Liver (tissue), 9 donors: ENCODE measurements around the gene RAB39B. TPM values are rescaled to one million over a fixed set of nuclear protein-coding genes. Genes with fewer than 3 reads are reported as not detected.
A peak's percentile ranks its signal among the peaks of the same experiment; 100 is the strongest.

Experiments used
- DNase-seq: peaks from one replicate; pipeline ENCODE4 v3.0.0-alpha.2; 2017; ENCODE audit warnings: low spot score
- H3K27ac ChIP-seq, 2 donors: one replicate each; pipeline ENCODE4 v1.7.0; 2013; ENCODE audit warnings: inconsistent platforms in 2 of 2, low read length in 2 of 2, control low read depth in 1 of 2, low read depth in 1 of 2, mild to moderate bottlenecking in 1 of 2
- H3K27me3 ChIP-seq, 4 donors: one replicate each; pipeline versions ENCODE4 v1.6.1 to v1.7.0; 2013; ENCODE audit warnings: low read length in 3 of 4, inconsistent platforms in 1 of 4, mild to moderate bottlenecking in 1 of 4, moderate library complexity in 1 of 4; ENCODE audit not compliant: control insufficient read depth in 4 of 4, insufficient read depth in 4 of 4
- H3K36me3 ChIP-seq, 4 donors: one replicate each; pipeline versions ENCODE4 v1.6.1 to v1.7.0; 2013; ENCODE audit warnings: low read length in 3 of 4, mild to moderate bottlenecking in 3 of 4, low read depth in 1 of 4, moderate library complexity in 1 of 4; ENCODE audit not compliant: control insufficient read depth in 4 of 4, insufficient read depth in 3 of 4
- H3K4me1 ChIP-seq, 4 donors: one replicate each; pipeline versions ENCODE4 v1.6.1 to v1.7.0; 2013; ENCODE audit warnings: low read length in 3 of 4, mild to moderate bottlenecking in 3 of 4, moderate library complexity in 1 of 4; ENCODE audit not compliant: control insufficient read depth in 4 of 4, insufficient read depth in 4 of 4
- H3K4me3 ChIP-seq, 3 donors: one replicate each; pipeline versions ENCODE4 v1.6.1 to v1.7.0; 2013; ENCODE audit warnings: low read length in 3 of 3, control low read depth in 1 of 3, low read depth in 1 of 3, mild to moderate bottlenecking in 1 of 3
- H3K9ac ChIP-seq, 2 donors: one replicate each; pipeline ENCODE4 v1.7.0; 2013; ENCODE audit warnings: low read length in 2 of 2, mild to moderate bottlenecking in 2 of 2, moderate library complexity in 2 of 2, control low read depth in 1 of 2, low read depth in 1 of 2
- H3K9me3 ChIP-seq, 4 donors: one replicate each; pipeline versions ENCODE4 v1.6.1 to v1.7.0; 2013; ENCODE audit warnings: low read length in 3 of 4; ENCODE audit not compliant: control insufficient read depth in 4 of 4
- ATF3 ChIP-seq: IDR thresholded peaks from 2 replicates; pipeline ENCODE4 v1.6.1; 2016; ENCODE audit warnings: antibody characterized with exemption
- EGR1 ChIP-seq, 2 donors: IDR thresholded peaks; 2 replicates each; pipeline ENCODE4 v1.6.1; 2016 to 2018; ENCODE audit warnings: antibody characterized with exemption in 2 of 2, low read depth in 2 of 2
- FOXA1 ChIP-seq: IDR thresholded peaks from 2 replicates; pipeline ENCODE4 v1.6.1; 2016; ENCODE audit warnings: antibody characterized with exemption
- HNF4A ChIP-seq, 2 donors: conservative IDR thresholded peaks; 2 replicates each; pipeline ENCODE4 v1.6.1; 2016; ENCODE audit warnings: antibody characterized with exemption in 2 of 2, mild to moderate bottlenecking in 2 of 2
- HNF4G ChIP-seq: IDR thresholded peaks from 2 replicates; pipeline ENCODE4 v1.6.1; 2016; ENCODE audit warnings: antibody characterized with exemption
- MAX ChIP-seq: IDR thresholded peaks from 2 replicates; pipeline ENCODE4 v1.6.1; 2016; ENCODE audit warnings: antibody characterized with exemption
- NR2F2 ChIP-seq: IDR thresholded peaks from 2 replicates; pipeline ENCODE4 v1.6.1; 2016; ENCODE audit warnings: antibody characterized with exemption
- RAD21 ChIP-seq, 2 donors: IDR thresholded peaks; 2 replicates each; pipeline ENCODE4 v1.6.1; 2016; ENCODE audit warnings: antibody characterized with exemption in 2 of 2, mild to moderate bottlenecking in 2 of 2
- REST ChIP-seq: IDR thresholded peaks from 2 replicates; pipeline ENCODE4 v1.6.1; 2016; ENCODE audit warnings: antibody characterized with exemption, mild to moderate bottlenecking
- RXRA ChIP-seq, 2 donors: IDR thresholded peaks; 2 replicates each; pipeline ENCODE4 v1.6.1; 2017 to 2018; ENCODE audit warnings: antibody characterized with exemption in 2 of 2, mild to moderate bottlenecking in 1 of 2
- SP1 ChIP-seq: IDR thresholded peaks from 2 replicates; pipeline ENCODE4 v1.6.1; 2018; ENCODE audit warnings: antibody characterized with exemption, mild to moderate bottlenecking
- TAF1 ChIP-seq: conservative IDR thresholded peaks from 2 replicates; pipeline ENCODE4 v1.6.1; 2016; ENCODE audit warnings: antibody characterized with exemption, mild to moderate bottlenecking
- WGBS: extraction: QIAGEN DNeasy Blood & Tissue Kit; methylation state at CpG from one replicate; pipeline ENCODE4 v1.1.7; 2013; 5-methylcytosine and 5-hydroxymethylcytosine counted together
- polyA plus RNA-seq, 2 donors: library from polyadenylated mRNA; stranded (reverse) in 1 of 2; unstranded in 1 of 2; fragments of 200-250 nt in 1 of 2; fragments of >200 nt in 1 of 2; fragmentation: Nextera tagmentation in 1 of 2; extraction: Ambion mirVana in 1 of 2; gene quantifications; one replicate each; pipeline versions ENCODE4 v1.2.1 to v1.2.3, GENCODE V29; 2013 to 2015
- total RNA-seq, 2 donors: library from RNA; depleted of rRNA; stranded (reverse); fragments of >200 nt; gene quantifications; one replicate each; pipeline ENCODE4 v1.2.3, GENCODE V29; 2014
- TF ChIP-seq, protein P1 (sequence below): fragments of 150-350 bp; IDR thresholded peaks from 2 replicates; pipeline ENCODE4 v1.5.1; 2017; ENCODE audit warnings: improper control_type of control experiment, low read depth, low read length; ENCODE audit not compliant: missing input control
- donor health status: healthy.
- donor health status: healthy.
- donor health status: healthy.
- donor health status: healthy.
- donor health status: healthy.

Gene RAB39B
- total and polyA plus RNA-seq, 4 donors: 0.07 to 0.75 (median 0.17) TPM; not detected in 1

GRCh38 chrX:155221351-155221750 is 42.9 kb downstream of the RAB39B start:
- DNase-seq: no peak
- H3K27ac ChIP-seq: no peak overlapping the region
- no peak overlapping the region for H3K4me3 ChIP-seq
- WGBS: 97% methylated on average over 4 of the region's 4 CpGs
- peaks cover 0 to 4% (median 2%) of the 10 kb centered on the region in 4 donors for H3K4me1 ChIP-seq
- no peak overlapping the region for H3K9ac ChIP-seq
- no peaks in the 10 kb centered on the region for H3K27me3 ChIP-seq
- no peaks in the 10 kb centered on the region for H3K9me3 ChIP-seq
- TF ChIP-seq TAF1 (no peak), NR2F2 (no peak), HNF4G (no peak), ATF3 (no peak), HNF4A (conservative IDR thresholded peaks at IDR 0.05) (no peak), MAX (no peak)
- TF ChIP-seq, protein P1, sequence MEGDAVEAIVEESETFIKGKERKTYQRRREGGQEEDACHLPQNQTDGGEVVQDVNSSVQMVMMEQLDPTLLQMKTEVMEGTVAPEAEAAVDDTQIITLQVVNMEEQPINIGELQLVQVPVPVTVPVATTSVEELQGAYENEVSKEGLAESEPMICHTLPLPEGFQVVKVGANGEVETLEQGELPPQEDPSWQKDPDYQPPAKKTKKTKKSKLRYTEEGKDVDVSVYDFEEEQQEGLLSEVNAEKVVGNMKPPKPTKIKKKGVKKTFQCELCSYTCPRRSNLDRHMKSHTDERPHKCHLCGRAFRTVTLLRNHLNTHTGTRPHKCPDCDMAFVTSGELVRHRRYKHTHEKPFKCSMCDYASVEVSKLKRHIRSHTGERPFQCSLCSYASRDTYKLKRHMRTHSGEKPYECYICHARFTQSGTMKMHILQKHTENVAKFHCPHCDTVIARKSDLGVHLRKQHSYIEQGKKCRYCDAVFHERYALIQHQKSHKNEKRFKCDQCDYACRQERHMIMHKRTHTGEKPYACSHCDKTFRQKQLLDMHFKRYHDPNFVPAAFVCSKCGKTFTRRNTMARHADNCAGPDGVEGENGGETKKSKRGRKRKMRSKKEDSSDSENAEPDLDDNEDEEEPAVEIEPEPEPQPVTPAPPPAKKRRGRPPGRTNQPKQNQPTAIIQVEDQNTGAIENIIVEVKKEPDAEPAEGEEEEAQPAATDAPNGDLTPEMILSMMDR: no peak
- H3K36me3 ChIP-seq: peaks cover 0 to 3% (median 0%) of the 10 kb centered on the region in 4 donors

GRCh38 chrX:155218777-155219176 is 45.5 kb downstream of the RAB39B start:
- WGBS: 88% methylated on average over 2 of the region's 2 CpGs
- H3K4me3 ChIP-seq: no peak overlapping the region
- no peaks in the 10 kb centered on the region for H3K9me3 ChIP-seq
- no peaks in the 10 kb centered on the region for H3K27me3 ChIP-seq
- no peak for TF ChIP-seq RXRA (IDR thresholded peaks at IDR 0.05)
- TF ChIP-seq EGR1 (IDR thresholded peaks at IDR 0.05; ENCODE audit: low read depth in 2 of 2): no peak
- no peak for TF ChIP-seq SP1
- TF ChIP-seq FOXA1: no peak
- no peak for TF ChIP-seq MAX
- TF ChIP-seq HNF4A (conservative IDR thresholded peaks at IDR 0.05): no peak
- no peak overlapping the region for H3K27ac ChIP-seq
- H3K9ac ChIP-seq: no peak overlapping the region
- H3K4me1 ChIP-seq: peaks cover 2 to 12% (median 3%) of the 10 kb centered on the region in 4 donors
- DNase-seq: no peak
- H3K36me3 ChIP-seq: peaks cover 0 to 3% (median 0%) of the 10 kb centered on the region in 4 donors

DNA sequence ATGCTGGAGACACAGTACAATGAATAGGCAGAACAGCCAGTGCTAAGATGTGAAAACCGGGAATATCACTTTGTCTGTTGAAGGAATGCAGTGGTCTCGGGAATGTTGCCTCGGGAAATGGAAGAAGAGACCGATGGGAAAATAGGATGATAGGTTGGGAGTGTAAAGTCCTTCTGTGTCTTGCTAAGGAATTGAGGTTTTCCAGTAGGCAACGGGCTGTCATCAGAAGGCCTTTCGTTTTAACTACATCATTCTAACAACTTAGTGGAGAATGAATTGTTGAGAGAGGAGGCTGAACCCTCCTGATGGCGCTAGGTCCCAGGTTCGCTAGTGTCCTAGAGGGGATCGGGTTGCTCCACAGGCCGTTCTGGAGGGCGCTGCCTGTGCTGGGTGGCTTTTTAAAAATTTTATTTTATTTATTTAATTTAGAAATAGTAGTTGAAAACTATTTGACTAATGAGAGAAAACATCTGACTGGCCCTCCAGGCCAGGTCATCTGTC is 47.3 kb downstream of the RAB39B start:
- Histone ChIP-seq H3K36me3 (peaks cover 0 to 3% (median 0%) of the 10 kb centered on the region in 4 donors), H3K27ac (peak overlapping the region in 1 of 2 donors; percentile 87), H3K9ac (peak overlapping the region in 1 of 2 donors; percentile 64), H3K27me3 (no peaks in the 10 kb centered on the region), H3K4me3 (peak overlapping the region in 2 of 3 donors; percentile 90 to 93), H3K9me3 (no peaks in the 10 kb centered on the region), H3K4me1 (peaks cover 3 to 12% (median 3%) of the 10 kb centered on the region in 4 donors)
- 12% methylated on average over 11 of the region's 11 CpGs for WGBS
- peak; percentile 31 for DNase-seq
- no peak for TF ChIP-seq ATF3
- TF ChIP-seq, protein P1: no peak
- TF ChIP-seq EGR1 (IDR thresholded peaks at IDR 0.05; ENCODE audit: low read depth in 2 of 2): no peak
- TF ChIP-seq REST: no peak
- TF ChIP-seq RAD21 (IDR thresholded peaks at IDR 0.05): no peak
- TF ChIP-seq HNF4G: no peak
- no peak for TF ChIP-seq NR2F2
